Breast epithelium (tissue), 4 donors: ENCODE results near the gene SAP30BP. TPM values are rescaled to one million over a fixed set of nuclear protein-coding genes. Genes with fewer than 3 reads are reported as not detected.
A peak's percentile ranks its signal among the peaks of the same experiment; 100 is the strongest.

Source experiments
- DNase-seq, 2 donors: peaks; one replicate each; pipeline ENCODE4 v3.0.0-alpha.2; 2019; ENCODE audit warnings: low spot score in 2 of 2
- H3K27ac ChIP-seq, 2 donors: fragments of 200-600 bp; sonication (generic) in 1 of 2; one replicate each; pipeline ENCODE4 v1.5.1; 2016 to 2019; ENCODE audit warnings: mild to moderate bottlenecking in 1 of 2
- H3K27me3 ChIP-seq, 2 donors: fragments of 200-600 bp; sonication (generic) in 1 of 2; one replicate each; pipeline versions ENCODE4 v1.5.1 to v1.6.0; 2017 to 2019; ENCODE audit warnings: control low read depth in 1 of 2, mild to moderate bottlenecking in 1 of 2
- H3K36me3 ChIP-seq: fragments of 200-600 bp; one replicate; pipeline ENCODE4 v1.5.1; 2019
- H3K4me1 ChIP-seq, 2 donors: fragments of 200-600 bp; sonication (generic); one replicate each; pipeline ENCODE4 v1.5.1; 2016 to 2019; ENCODE audit warnings: control low read depth in 1 of 2
- H3K4me3 ChIP-seq, 3 donors: fragments of 200-600 bp; sonication (generic); 1 replicate in 2 of 3; 2 replicates in 1 of 3; pipeline ENCODE4 v1.5.1; 2016 to 2019; ENCODE audit warnings: mild to moderate bottlenecking in 3 of 3, moderate library complexity in 2 of 3
- H3K9me3 ChIP-seq, 2 donors: fragments of 200-600 bp; sonication (generic) in 1 of 2; one replicate each; pipeline ENCODE4 v1.5.1; 2016 to 2019; ENCODE audit warnings: control low read depth in 1 of 2
- POLR2A ChIP-seq: fragments of 450-650 bp; IDR thresholded peaks from one replicate; pipeline ENCODE4 v1.6.1; 2016; ENCODE audit warnings: antibody characterized with exemption, mild to moderate bottlenecking, moderate library complexity
- POLR2AphosphoS5 ChIP-seq, 3 donors: sonication (generic); formaldehyde crosslinking; IDR thresholded peaks; one replicate each; pipeline ENCODE4 v1.6.1; 2017; ENCODE audit warnings: antibody characterized with exemption in 3 of 3
- intact Hi-C: fragments of 100-400 bp; cut with DNase I; formaldehyde crosslinking; loops from one replicate; pipeline ENCODE4 v1.15.1; 2023; ENCODE audit warnings: low total_unique reads
- total RNA-seq, 3 donors: library from RNA; depleted of rRNA; stranded (reverse); fragments of >200 nt; gene quantifications; one replicate each; pipeline ENCODE4 v1.1.0, GENCODE V29; 2016
- TF ChIP-seq, protein P1 (sequence below), 3 donors: fragments of 450-650 bp; IDR thresholded peaks; one replicate each; pipeline ENCODE4 v1.5.1; 2016 to 2017; ENCODE audit warnings: antibody characterized with exemption in 3 of 3, mild to moderate bottlenecking in 3 of 3, moderate library complexity in 3 of 3

Gene SAP30BP
- total RNA-seq, 3 donors from 2014 or later, result 68.3 to 89.5 (median 86.1) TPM

DNA sequence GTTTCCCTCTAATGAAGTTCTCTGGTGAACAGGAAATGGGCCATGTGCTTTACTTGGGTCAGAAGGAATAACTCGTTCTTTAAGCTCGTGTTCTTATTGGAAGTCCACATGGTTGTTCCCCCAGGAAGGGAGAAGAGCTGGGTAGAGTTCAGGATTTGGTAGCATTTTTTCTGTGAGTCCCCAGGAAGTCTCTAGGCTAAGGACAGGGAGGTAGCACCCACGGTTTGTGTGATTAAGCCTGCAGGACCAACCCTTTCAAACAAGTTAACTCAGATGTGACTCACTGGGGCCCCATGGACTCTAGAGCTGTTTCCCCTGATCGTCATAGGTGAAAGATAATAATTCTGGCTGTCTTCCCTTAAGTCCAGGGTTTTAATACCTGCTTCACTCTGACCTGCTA is 16.4 kb downstream of the SAP30BP start:
- intact Hi-C loops, result no loop called here
- Histone ChIP-seq H3K4me1 (peaks cover 15 to 21% of the 10 kb centered on the region in 2 donors), H3K27ac (peak overlapping the region; percentile 82 to 98)

DNA sequence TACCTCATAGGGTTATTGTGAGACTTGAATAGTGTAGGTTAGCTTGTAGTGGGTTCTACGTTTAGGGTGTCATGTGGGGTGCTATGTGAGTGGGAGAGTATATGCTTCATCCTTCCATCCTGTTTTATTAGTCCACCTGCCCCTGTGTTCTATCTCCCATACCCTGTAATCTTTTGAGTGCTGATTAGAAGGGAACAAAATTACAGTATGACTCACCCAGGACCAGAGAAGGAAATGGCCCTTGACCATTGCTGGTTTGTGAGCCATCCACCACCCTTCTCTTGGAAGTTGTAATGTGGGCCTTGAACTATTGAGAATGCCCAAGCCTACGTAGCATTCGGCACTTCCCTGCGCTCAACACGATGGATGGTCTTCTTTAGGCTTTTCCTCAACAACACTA is 17.1 kb downstream of the SAP30BP start:
- H3K4me1 ChIP-seq, result peaks cover 13 to 27% of the 10 kb centered on the region in 2 donors
- TF ChIP-seq POLR2A (no peak), POLR2AphosphoS5 (IDR thresholded peaks at IDR 0.05) (no peak)
- TF ChIP-seq, protein P1, sequence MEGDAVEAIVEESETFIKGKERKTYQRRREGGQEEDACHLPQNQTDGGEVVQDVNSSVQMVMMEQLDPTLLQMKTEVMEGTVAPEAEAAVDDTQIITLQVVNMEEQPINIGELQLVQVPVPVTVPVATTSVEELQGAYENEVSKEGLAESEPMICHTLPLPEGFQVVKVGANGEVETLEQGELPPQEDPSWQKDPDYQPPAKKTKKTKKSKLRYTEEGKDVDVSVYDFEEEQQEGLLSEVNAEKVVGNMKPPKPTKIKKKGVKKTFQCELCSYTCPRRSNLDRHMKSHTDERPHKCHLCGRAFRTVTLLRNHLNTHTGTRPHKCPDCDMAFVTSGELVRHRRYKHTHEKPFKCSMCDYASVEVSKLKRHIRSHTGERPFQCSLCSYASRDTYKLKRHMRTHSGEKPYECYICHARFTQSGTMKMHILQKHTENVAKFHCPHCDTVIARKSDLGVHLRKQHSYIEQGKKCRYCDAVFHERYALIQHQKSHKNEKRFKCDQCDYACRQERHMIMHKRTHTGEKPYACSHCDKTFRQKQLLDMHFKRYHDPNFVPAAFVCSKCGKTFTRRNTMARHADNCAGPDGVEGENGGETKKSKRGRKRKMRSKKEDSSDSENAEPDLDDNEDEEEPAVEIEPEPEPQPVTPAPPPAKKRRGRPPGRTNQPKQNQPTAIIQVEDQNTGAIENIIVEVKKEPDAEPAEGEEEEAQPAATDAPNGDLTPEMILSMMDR (IDR thresholded peaks at IDR 0.05), result no peak
- intact Hi-C loops, result no loop called here
- H3K4me3 ChIP-seq, result no peak overlapping the region
- H3K27ac ChIP-seq, result peak overlapping the region; percentile 82 to 98
- no peaks in the 10 kb centered on the region for H3K36me3 ChIP-seq
- H3K9me3 ChIP-seq, result no peaks in the 10 kb centered on the region
- no peak for DNase-seq
- no peaks in the 10 kb centered on the region for H3K27me3 ChIP-seq

More for the DNA sequence above, 16.4 kb downstream of the SAP30BP start:
- TF ChIP-seq POLR2A, result no peak
- TF ChIP-seq, protein P1 (IDR thresholded peaks at IDR 0.05), result no peak
- TF ChIP-seq POLR2AphosphoS5 (IDR thresholded peaks at IDR 0.05), result no peak
- H3K27me3 ChIP-seq, result no peaks in the 10 kb centered on the region
- DNase-seq, result no peak
- H3K4me3 ChIP-seq, result no peak overlapping the region
- H3K9me3 ChIP-seq, result no peaks in the 10 kb centered on the region
- H3K36me3 ChIP-seq, result no peaks in the 10 kb centered on the region

DNA sequence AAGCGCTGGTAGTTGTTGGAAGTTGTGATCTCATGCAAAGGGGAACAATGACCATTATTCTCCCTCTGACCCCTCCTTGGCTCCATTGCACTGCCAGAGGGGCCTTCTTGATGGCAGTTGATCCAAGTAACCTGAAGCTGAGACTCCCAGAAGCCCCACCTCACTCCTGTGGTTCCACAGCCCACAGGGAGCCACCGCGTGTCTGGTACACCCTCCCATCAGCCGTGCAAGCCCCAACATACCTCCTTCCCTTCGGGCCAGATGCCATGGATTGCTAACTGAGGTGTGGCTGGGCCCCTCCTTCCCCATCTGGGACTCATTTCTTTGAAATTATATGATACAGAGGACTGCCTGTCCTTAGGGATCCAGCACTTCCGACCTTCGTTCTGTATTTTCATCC is 17.8 kb downstream of the SAP30BP start:
- Histone ChIP-seq H3K27ac (peak overlapping the region; percentile 82 to 98), H3K4me1 (peaks cover 9 to 31% of the 10 kb centered on the region in 2 donors), H3K9me3 (no peaks in the 10 kb centered on the region), H3K27me3 (no peaks in the 10 kb centered on the region), H3K36me3 (no peaks in the 10 kb centered on the region), H3K4me3 (peak overlapping the region in 1 of 3 donors; percentile 7)
- DNase-seq, result peak in 1 of 2 donors; percentile 97
- TF ChIP-seq POLR2A (no peak), POLR2AphosphoS5 (IDR thresholded peaks at IDR 0.05) (peak; percentile 11 to 78 (median 67))
- intact Hi-C loops, result no loop called here

DNA sequence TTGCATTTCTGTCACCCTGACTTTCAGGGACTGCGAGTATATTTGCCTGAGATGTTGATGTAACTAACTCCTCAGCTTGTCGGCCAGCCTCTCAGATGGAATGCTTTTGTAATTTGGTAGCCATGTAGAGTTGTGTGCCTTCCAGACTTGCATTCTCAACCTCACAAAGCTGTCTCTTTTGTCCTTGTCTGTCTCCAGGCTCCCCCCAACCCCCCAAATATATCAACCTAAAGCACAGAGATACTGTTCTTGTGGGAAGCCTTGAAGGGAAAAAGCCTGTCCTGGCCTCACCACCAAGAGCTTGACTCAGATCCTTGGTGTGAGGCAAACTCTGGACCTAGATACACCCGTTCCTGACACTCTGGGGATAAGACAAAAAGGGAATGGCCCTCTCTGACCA is 18.4 kb downstream of the SAP30BP start:
- Histone ChIP-seq H3K4me3 (peak overlapping the region in 1 of 3 donors; percentile 7), H3K9me3 (no peaks in the 10 kb centered on the region), H3K27ac (peak overlapping the region; percentile 82 to 98), H3K27me3 (no peaks in the 10 kb centered on the region), H3K4me1 (peaks cover 9 to 31% of the 10 kb centered on the region in 2 donors), H3K36me3 (no peaks in the 10 kb centered on the region)
- intact Hi-C loops, result no loop called here
- TF ChIP-seq POLR2AphosphoS5 (IDR thresholded peaks at IDR 0.05) (no peak), POLR2A (no peak)
- TF ChIP-seq, protein P1 (IDR thresholded peaks at IDR 0.05), result no peak
- no peak for DNase-seq

DNA sequence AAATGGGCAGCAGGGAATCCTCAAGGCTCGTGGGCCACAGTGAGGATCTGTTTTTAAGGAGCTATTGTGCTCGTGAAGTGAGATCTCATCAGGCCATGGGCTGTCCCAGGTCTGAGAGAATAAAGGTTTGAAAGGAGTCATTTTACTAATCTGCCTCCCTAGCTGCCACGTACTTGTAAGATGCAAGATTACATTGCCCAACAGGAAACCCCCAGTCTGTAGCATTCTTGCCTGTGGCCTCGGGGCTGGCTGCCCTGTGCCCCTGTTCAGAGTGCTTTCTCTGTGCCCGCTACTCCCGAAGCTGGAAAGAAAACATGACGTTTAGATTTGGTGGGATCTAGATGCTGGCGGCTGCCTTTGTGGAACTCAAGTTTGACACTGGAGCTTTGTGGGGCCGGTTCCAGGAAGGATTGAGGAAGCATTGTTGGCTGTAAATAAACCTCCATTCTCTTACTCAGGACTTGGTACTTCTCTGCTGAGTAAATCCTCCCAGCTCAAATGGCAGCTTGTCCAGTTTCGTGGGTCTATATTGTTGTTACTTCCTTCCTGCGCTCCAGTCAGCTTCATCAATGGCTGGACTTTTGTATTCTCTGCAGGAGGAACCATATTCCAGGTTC is 21.2 kb downstream of the SAP30BP start:
- Histone ChIP-seq H3K27ac (peak overlapping the region; percentile 94 to 98), H3K9me3 (no peaks in the 10 kb centered on the region), H3K4me1 (peaks cover 9 to 40% of the 10 kb centered on the region in 2 donors), H3K27me3 (no peaks in the 10 kb centered on the region), H3K36me3 (no peaks in the 10 kb centered on the region), H3K4me3 (no peak overlapping the region)
- TF ChIP-seq POLR2AphosphoS5 (IDR thresholded peaks at IDR 0.05) (no peak), POLR2A (no peak)
- TF ChIP-seq, protein P1 (IDR thresholded peaks at IDR 0.05), result no peak
- no peak for DNase-seq
- intact Hi-C loops, result no loop called here
